Keratinocyte (primary cell): ENCODE results near the gene RIMS4. TPM values are rescaled to one million over a fixed set of nuclear protein-coding genes. Genes with fewer than 3 reads are reported as not detected.

Source experiments
- DNase-seq: peaks from one replicate; pipeline ENCODE4 v3.0.0-alpha.2; 2011; ENCODE audit warnings: low read depth, missing footprints, low spot score
- FAIRE-seq: peaks from 2 replicates; lab custom pipeline; 2011; peaks lifted over from hg19 to GRCh38; lab: Jason Lieb, UNC
- H2AFZ ChIP-seq: 2 replicates; pipeline ENCODE4 v1.6.0; 2012; ENCODE audit warnings: low read length, control low read depth, inconsistent platforms; ENCODE audit not compliant: control insufficient read depth
- H3K27ac ChIP-seq: 2 replicates; pipeline ENCODE4 v1.5.1; 2011; ENCODE audit warnings: low read length; ENCODE audit not compliant: control insufficient read depth, insufficient read depth
- H3K27me3 ChIP-seq: 3 replicates; pipeline ENCODE4 v1.6.0; 2011; ENCODE audit warnings: low read length; ENCODE audit not compliant: control insufficient read depth, insufficient read depth; ENCODE audit errors: extremely low read depth
- H3K36me3 ChIP-seq, 2 experiments: 2 replicates in 1 of 2; 3 replicates in 1 of 2; pipeline ENCODE4 v1.5.1; 2011; ENCODE audit warnings: low read length in 2 of 2, mild to moderate bottlenecking in 1 of 2; ENCODE audit not compliant: control insufficient read depth in 2 of 2, insufficient read depth in 2 of 2; ENCODE audit errors: extremely low read depth in 1 of 2
- H3K4me1 ChIP-seq: 3 replicates; pipeline ENCODE4 v1.5.1; 2011; ENCODE audit warnings: low read length; ENCODE audit not compliant: control insufficient read depth, insufficient read depth; ENCODE audit errors: extremely low read depth
- H3K4me2 ChIP-seq: 3 replicates; pipeline ENCODE4 v1.6.0; 2011; ENCODE audit warnings: low read depth, low read length; ENCODE audit not compliant: control insufficient read depth, insufficient read depth; ENCODE audit errors: extremely low read depth
- H3K4me3 ChIP-seq, 3 experiments: fragments of 200-600 bp in 1 of 3; sonication (generic) in 1 of 3; 2 replicates in 2 of 3; 3 replicates in 1 of 3; pipeline ENCODE4 v1.5.1; 2011 to 2016; ENCODE audit warnings: low read length in 3 of 3, mild to moderate bottlenecking in 3 of 3, control low read depth in 2 of 3, inconsistent platforms in 1 of 3, low read depth in 1 of 3, mixed read lengths in 1 of 3, mixed run types in 1 of 3, moderate library complexity in 1 of 3; ENCODE audit not compliant: control insufficient read depth in 2 of 3, insufficient read depth in 2 of 3; ENCODE audit errors: extremely low read depth in 1 of 3
- H3K79me2 ChIP-seq: 2 replicates; pipeline ENCODE4 v1.6.0; 2012; ENCODE audit warnings: low read length; ENCODE audit not compliant: control insufficient read depth, insufficient read depth
- H3K9ac ChIP-seq: 3 replicates; pipeline ENCODE4 v1.6.0; 2011; ENCODE audit warnings: low read length; ENCODE audit not compliant: control insufficient read depth, insufficient read depth; ENCODE audit errors: extremely low read depth
- H3K9me1 ChIP-seq: 3 replicates; pipeline ENCODE4 v1.6.0; 2011; ENCODE audit warnings: low read length; ENCODE audit not compliant: control insufficient read depth, insufficient read depth; ENCODE audit errors: extremely low read depth
- H3K9me3 ChIP-seq: 2 replicates; pipeline ENCODE4 v1.5.1; 2012; ENCODE audit warnings: low read depth, low read length; ENCODE audit not compliant: control insufficient read depth
- H4K20me1 ChIP-seq: 3 replicates; pipeline ENCODE4 v1.6.0; 2011; ENCODE audit warnings: low read length; ENCODE audit not compliant: control insufficient read depth, insufficient read depth; ENCODE audit errors: extremely low read depth
- EZH2 ChIP-seq: IDR thresholded peaks from one replicate; pipeline ENCODE4 v1.6.1; 2012; ENCODE audit warnings: inconsistent platforms, mild to moderate bottlenecking, low read length, moderate library complexity
- dilution Hi-C: fragments of 300-500 bp; cut with MboI; formaldehyde crosslinking; loops from one replicate; pipeline ENCODE4 v1.7.0; 2020; ENCODE audit warnings: low sequenced_read_pairs; ENCODE audit not compliant: extremely low pct_ligation_motif_present
- polyA plus RNA-seq, 5 experiments: library from polyadenylated mRNA; depleted of rRNA in 3 of 5; stranded (reverse) in 3 of 5; stranded (forward) in 1 of 5; unstranded in 1 of 5; fragments of >200 nt; gene quantifications; 1 replicate in 1 of 5; 2 replicates in 3 of 5; 3 replicates in 1 of 5; pipeline versions ENCODE4 v1.2.1 to v1.2.3, GENCODE V29; 2011 to 2012; ENCODE audit warnings: missing spikeins in 2 of 5, low read depth in 1 of 5, low replicate concordance in 1 of 5
- TF ChIP-seq, protein P1 (sequence below), 3 experiments: IDR thresholded peaks in 1 of 3; conservative IDR thresholded peaks in 1 of 3; optimal IDR thresholded peaks in 1 of 3; 2 replicates in 2 of 3; 3 replicates in 1 of 3; pipeline versions ENCODE3 to v1.5.1; 2011; ENCODE audit warnings: low read length in 3 of 3, mild to moderate bottlenecking in 3 of 3, moderate library complexity in 2 of 3, control low read depth in 1 of 3, inconsistent platforms in 1 of 3; ENCODE audit not compliant: insufficient read depth in 2 of 3; ENCODE audit errors: extremely low read depth in 1 of 3

Gene RIMS4
- polyA plus RNA-seq, 1 donor (not counting 4 experiments of a cell fraction or from before 2014, with no cell fraction given), result not detected

DNA sequence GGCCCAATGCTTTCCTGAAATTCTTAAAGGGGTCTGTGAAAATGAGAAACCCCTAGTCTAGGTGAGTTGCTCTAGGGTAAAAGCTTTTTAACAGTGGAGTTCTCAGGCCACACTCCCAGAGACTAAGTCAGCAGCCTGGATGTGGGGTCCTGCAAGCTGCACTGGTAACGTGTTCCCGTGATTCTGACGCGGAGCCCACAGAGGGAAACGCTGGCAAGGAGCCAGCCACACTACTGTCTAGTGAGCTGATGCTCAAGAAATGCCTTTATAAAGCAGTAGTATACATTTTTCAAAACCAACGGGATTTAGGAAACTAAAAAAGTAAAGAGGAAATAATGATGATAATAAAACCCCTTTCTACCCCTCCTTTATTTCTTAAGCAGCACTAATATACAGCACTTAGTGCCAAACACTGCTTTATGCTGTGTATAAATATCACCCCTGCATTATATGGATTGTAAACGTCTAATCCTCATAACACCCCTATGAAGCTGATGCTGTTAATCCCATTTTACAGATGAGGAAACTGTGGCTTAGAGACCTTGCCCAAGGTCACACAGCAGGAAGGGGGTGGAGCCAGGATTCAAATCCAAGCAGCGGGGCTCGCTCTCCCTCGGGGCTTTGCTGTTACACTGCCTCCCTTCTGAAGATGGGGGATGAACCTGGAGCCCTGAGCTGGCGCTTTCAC lies 39.7 kb downstream of the RIMS4 start:
- peaks cover 9% of the 10 kb centered on the region for H3K4me1 ChIP-seq
- H3K79me2 ChIP-seq, result no peaks in the 10 kb centered on the region
- H4K20me1 ChIP-seq, result no peaks in the 10 kb centered on the region
- H3K36me3 ChIP-seq, result no peaks in the 10 kb centered on the region
- H3K9me1 ChIP-seq, result no peaks in the 10 kb centered on the region
- DNase-seq (no peak), FAIRE-seq (no peak)
- no peak overlapping the region for H3K4me3 ChIP-seq
- dilution Hi-C loops, result loop anchor here (25.0 kb wide), 1 partner anchor 92 kb away; no protein-coding TSS in a partner anchor
- H3K27ac ChIP-seq, result no peak overlapping the region
- H3K4me2 ChIP-seq, result no peak overlapping the region
- no peak overlapping the region for H2AFZ ChIP-seq
- H3K27me3 ChIP-seq, result peaks cover 22% of the 10 kb centered on the region
- H3K9me3 ChIP-seq, result no peaks in the 10 kb centered on the region
- no peak overlapping the region for H3K9ac ChIP-seq
- no peak for TF ChIP-seq EZH2
- TF ChIP-seq, protein P1, sequence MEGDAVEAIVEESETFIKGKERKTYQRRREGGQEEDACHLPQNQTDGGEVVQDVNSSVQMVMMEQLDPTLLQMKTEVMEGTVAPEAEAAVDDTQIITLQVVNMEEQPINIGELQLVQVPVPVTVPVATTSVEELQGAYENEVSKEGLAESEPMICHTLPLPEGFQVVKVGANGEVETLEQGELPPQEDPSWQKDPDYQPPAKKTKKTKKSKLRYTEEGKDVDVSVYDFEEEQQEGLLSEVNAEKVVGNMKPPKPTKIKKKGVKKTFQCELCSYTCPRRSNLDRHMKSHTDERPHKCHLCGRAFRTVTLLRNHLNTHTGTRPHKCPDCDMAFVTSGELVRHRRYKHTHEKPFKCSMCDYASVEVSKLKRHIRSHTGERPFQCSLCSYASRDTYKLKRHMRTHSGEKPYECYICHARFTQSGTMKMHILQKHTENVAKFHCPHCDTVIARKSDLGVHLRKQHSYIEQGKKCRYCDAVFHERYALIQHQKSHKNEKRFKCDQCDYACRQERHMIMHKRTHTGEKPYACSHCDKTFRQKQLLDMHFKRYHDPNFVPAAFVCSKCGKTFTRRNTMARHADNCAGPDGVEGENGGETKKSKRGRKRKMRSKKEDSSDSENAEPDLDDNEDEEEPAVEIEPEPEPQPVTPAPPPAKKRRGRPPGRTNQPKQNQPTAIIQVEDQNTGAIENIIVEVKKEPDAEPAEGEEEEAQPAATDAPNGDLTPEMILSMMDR (optimal IDR thresholded peaks at IDR 0.05 in 1 of 3, IDR thresholded peaks at IDR 0.05 in 1 of 3, conservative IDR thresholded peaks at IDR 0.05 in 1 of 3; ENCODE audit: extremely low read depth in 1 of 3, insufficient read depth in 2 of 3, low read length in 3 of 3), result no peak

DNA sequence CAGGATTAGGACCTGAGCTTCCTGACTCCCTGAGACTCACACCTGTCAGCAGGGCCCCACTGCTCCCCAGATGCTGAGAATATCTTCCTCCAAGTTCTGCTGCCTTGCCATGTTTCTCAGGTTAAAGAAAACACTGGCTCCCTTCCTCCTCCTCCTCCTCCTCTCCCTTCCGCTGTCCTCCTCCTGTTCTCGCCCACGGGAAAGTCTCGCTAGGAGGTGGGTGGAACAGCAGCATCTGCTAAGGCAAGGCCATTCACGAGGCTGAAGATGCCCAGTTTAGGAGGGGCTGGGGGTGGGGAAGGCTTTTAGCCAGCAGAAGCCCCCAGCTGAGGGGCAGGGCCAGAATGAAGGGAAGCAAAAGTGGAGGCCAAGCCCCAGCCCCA lies 40.9 kb downstream of the RIMS4 start:
- Histone ChIP-seq H3K27ac (no peak overlapping the region), H4K20me1 (no peaks in the 10 kb centered on the region), H3K9ac (no peak overlapping the region), H3K4me3 (no peak overlapping the region), H3K4me1 (peaks cover 9% of the 10 kb centered on the region), H3K4me2 (no peak overlapping the region), H3K79me2 (no peaks in the 10 kb centered on the region), H2AFZ (no peak overlapping the region), H3K9me3 (no peaks in the 10 kb centered on the region), H3K36me3 (no peaks in the 10 kb centered on the region), H3K9me1 (no peaks in the 10 kb centered on the region), H3K27me3 (peaks cover 22% of the 10 kb centered on the region)
- no peak for FAIRE-seq
- no peak for DNase-seq
- dilution Hi-C loops, result loop anchor here (25.0 kb wide), 1 partner anchor 93 kb away; no protein-coding TSS in a partner anchor
- no peak for TF ChIP-seq EZH2
